H1 (cell line): ENCODE data around the gene HSPA1L. TPM values are rescaled to one million over a fixed set of nuclear protein-coding genes. Genes with fewer than 3 reads are reported as not detected.

Experiments
- CTCF ChIA-PET: fragments of 300-600 bp; sonication (Branson Sonifier 250); formaldehyde crosslinking; loops from one replicate; lab custom pipeline; 2021; ENCODE audit not compliant: partially characterized antibody; lab: Charles Lee
- POLR2A ChIA-PET: fragments of 300-600 bp; sonication (Branson Sonifier 250); formaldehyde crosslinking; loops from one replicate; lab custom pipeline; 2021; ENCODE audit warnings: inconsistent platforms; ENCODE audit not compliant: partially characterized antibody; lab: Charles Lee
- DNase-seq, 2 experiments: peaks; one replicate each; pipeline versions ENCODE4 v3.0.0 to v3.0.0-alpha.2; 2010 to 2022; ENCODE audit warnings: low spot score in 2 of 2, low read depth in 1 of 2, mixed read lengths in 1 of 2
- FAIRE-seq: peaks from 2 replicates; lab custom pipeline; 2011; peaks lifted over from hg19 to GRCh38; lab: Jason Lieb, UNC
- H2AFZ ChIP-seq: 2 replicates; pipeline ENCODE4 v1.8.1; 2012; ENCODE audit warnings: low read length, inconsistent platforms
- H2AK5ac ChIP-seq: 2 replicates; pipeline ENCODE4 v1.6.1; 2013; ENCODE audit warnings: low read depth, low read length
- H2BK120ac ChIP-seq: replicated peaks from 2 replicates; pipeline ENCODE3; 2013; ENCODE audit warnings: low read depth, low read length, inconsistent platforms
- H2BK12ac ChIP-seq: 2 replicates; pipeline ENCODE4 v1.6.1; 2013; ENCODE audit warnings: low read depth, low read length
- H2BK15ac ChIP-seq: 2 replicates; pipeline ENCODE4 v1.6.1; 2013; ENCODE audit warnings: low read length
- H2BK20ac ChIP-seq: 2 replicates; pipeline ENCODE4 v1.6.1; 2013; ENCODE audit warnings: low read length
- H2BK5ac ChIP-seq: 2 replicates; pipeline ENCODE4 v1.6.1; 2013; ENCODE audit warnings: low read depth, low read length
- H3K14ac ChIP-seq: 2 replicates; pipeline ENCODE4 v1.6.1; 2013; ENCODE audit warnings: inconsistent platforms; ENCODE audit not compliant: insufficient read length
- H3K18ac ChIP-seq: 2 replicates; pipeline ENCODE4 v1.6.1; 2013; ENCODE audit warnings: low read length; ENCODE audit errors: extremely low read depth
- H3K23ac ChIP-seq: 2 replicates; pipeline ENCODE4 v1.6.1; 2013; ENCODE audit warnings: inconsistent platforms; ENCODE audit not compliant: insufficient read length
- H3K23me2 ChIP-seq: 2 replicates; pipeline ENCODE4 v1.6.1; 2013; ENCODE audit warnings: low read depth, low read length
- H3K27ac ChIP-seq: 2 replicates; pipeline ENCODE4 v1.6.1; 2011; ENCODE audit warnings: low read depth, low read length, inconsistent platforms
- H3K27me3 ChIP-seq, 4 experiments: replicated peaks in 1 of 4; 1 replicate in 1 of 4; 2 replicates in 3 of 4; pipeline versions ENCODE4 v1.6.1 to v1.8.1; 2011 to 2013; ENCODE audit warnings: low read length in 3 of 4, mild to moderate bottlenecking in 3 of 4, inconsistent platforms in 2 of 4, mixed read lengths in 2 of 4, moderate library complexity in 1 of 4; ENCODE audit not compliant: control insufficient read depth in 3 of 4, insufficient read depth in 3 of 4; ENCODE audit errors: extremely low read depth in 1 of 4
- H3K36me3 ChIP-seq, 4 experiments: 2 replicates each; pipeline versions ENCODE4 v1.6.1 to v1.8.1; 2011 to 2013; ENCODE audit warnings: mild to moderate bottlenecking in 4 of 4, low read length in 3 of 4, moderate library complexity in 2 of 4, control low read depth in 1 of 4, inconsistent platforms in 1 of 4; ENCODE audit not compliant: insufficient read depth in 4 of 4, control insufficient read depth in 2 of 4
- H3K4ac ChIP-seq: replicated peaks from 2 replicates; pipeline ENCODE3; 2013; ENCODE audit warnings: low read length, low read depth, mixed read lengths, inconsistent platforms; ENCODE audit not compliant: insufficient read length
- H3K4me1 ChIP-seq, 4 experiments: replicated peaks in 1 of 4; 1 replicate in 1 of 4; 2 replicates in 3 of 4; pipeline versions ENCODE4 v1.6.1 to v1.8.1; 2011 to 2013; ENCODE audit warnings: low read length in 3 of 4, inconsistent platforms in 2 of 4, mixed read lengths in 1 of 4; ENCODE audit not compliant: insufficient read depth in 4 of 4, control insufficient read depth in 3 of 4
- H3K4me2 ChIP-seq, 2 experiments: 2 replicates each; pipeline versions ENCODE4 v1.6.1 to v1.8.1; 2011 to 2013; ENCODE audit warnings: low read depth in 2 of 2, low read length in 2 of 2, control low read depth in 1 of 2, inconsistent platforms in 1 of 2, mild to moderate bottlenecking in 1 of 2; ENCODE audit not compliant: insufficient read depth in 1 of 2
- H3K4me3 ChIP-seq, 4 experiments: fragments of 200-600, 300-600 bp in 1 of 4; sonication (generic), shearing (Covaris generic), sonication (Bioruptor Twin) in 1 of 4; 2 replicates each; pipeline versions ENCODE4 v1.5.1 to v1.8.1; 2011 to 2016; ENCODE audit warnings: low read length in 4 of 4, low read depth in 3 of 4, control low read depth in 2 of 4, inconsistent platforms in 2 of 4, mild to moderate bottlenecking in 2 of 4, mixed read lengths in 1 of 4, moderate library complexity in 1 of 4; ENCODE audit not compliant: insufficient read depth in 2 of 4; ENCODE audit errors: extremely low read depth in 1 of 4
- H3K56ac ChIP-seq: replicated peaks from 2 replicates; pipeline ENCODE3; 2013; ENCODE audit warnings: low read depth, mild to moderate bottlenecking, mixed read lengths, low read length, inconsistent platforms; ENCODE audit not compliant: insufficient read length
- H3K79me1 ChIP-seq: 2 replicates; pipeline ENCODE4 v1.6.1; 2013; ENCODE audit warnings: low read depth, low read length, control low read depth
- H3K79me2 ChIP-seq, 2 experiments: 2 replicates each; pipeline versions ENCODE4 v1.6.1 to v1.8.1; 2012 to 2013; ENCODE audit warnings: low read length in 2 of 2, mild to moderate bottlenecking in 2 of 2, inconsistent platforms in 1 of 2; ENCODE audit not compliant: insufficient read depth in 2 of 2, control insufficient read depth in 1 of 2
- H3K9ac ChIP-seq, 4 experiments: replicated peaks in 1 of 4; 1 replicate in 1 of 4; 2 replicates in 3 of 4; pipeline versions ENCODE4 v1.6.1 to v1.8.1; 2011 to 2013; ENCODE audit warnings: low read depth in 3 of 4, low read length in 3 of 4, control low read depth in 2 of 4, mild to moderate bottlenecking in 2 of 4, moderate library complexity in 2 of 4, inconsistent platforms in 1 of 4; ENCODE audit errors: extremely low read depth in 1 of 4
- H3K9me3 ChIP-seq, 2 experiments: 2 replicates each; pipeline versions ENCODE4 v1.6.1 to v1.8.1; 2012 to 2013; ENCODE audit warnings: mild to moderate bottlenecking in 2 of 2, moderate library complexity in 2 of 2, control low read depth in 1 of 2, inconsistent platforms in 1 of 2, low read depth in 1 of 2, low read length in 1 of 2, mixed read lengths in 1 of 2; ENCODE audit not compliant: insufficient read depth in 2 of 2
- H4K20me1 ChIP-seq, 2 experiments: replicated peaks in 1 of 2; 2 replicates each; pipeline versions ENCODE3 to v1.8.1; 2011 to 2013; ENCODE audit warnings: inconsistent platforms in 2 of 2, low read length in 2 of 2, mild to moderate bottlenecking in 1 of 2; ENCODE audit not compliant: insufficient read depth in 2 of 2, control insufficient read depth in 1 of 2
- H4K5ac ChIP-seq: 2 replicates; pipeline ENCODE4 v1.6.1; 2013; ENCODE audit warnings: low read length, low read depth, mixed read lengths, inconsistent platforms; ENCODE audit not compliant: insufficient read length
- H4K8ac ChIP-seq: 2 replicates; pipeline ENCODE4 v1.8.0; 2013; ENCODE audit warnings: mild to moderate bottlenecking, moderate library complexity, low read length, inconsistent platforms; ENCODE audit not compliant: insufficient read depth; ENCODE audit errors: extremely low read depth
- H4K91ac ChIP-seq: replicated peaks from 2 replicates; pipeline ENCODE3; 2013; ENCODE audit warnings: low read length, mixed read lengths, inconsistent platforms; ENCODE audit not compliant: insufficient read length
- EZH2 ChIP-seq: fragments of 200-600 bp; sonication (generic); IDR thresholded peaks from 2 replicates; pipeline ENCODE4 v1.7.1; 2012; ENCODE audit warnings: low read depth, mild to moderate bottlenecking, moderate library complexity, low read length, inconsistent platforms; ENCODE audit not compliant: severe bottlenecking
- HDAC2 ChIP-seq, 2 experiments: fragments of 300-600 bp in 1 of 2; sonication (generic) in 1 of 2; IDR thresholded peaks; 2 replicates each; pipeline ENCODE4 v1.6.1; 2011 to 2012; ENCODE audit warnings: low read depth in 2 of 2, low read length in 2 of 2, mild to moderate bottlenecking in 2 of 2, moderate library complexity in 2 of 2, borderline replicate concordance in 1 of 2, inconsistent platforms in 1 of 2
- KDM1A ChIP-seq: fragments of 200-600, 300-600 bp; sonication (generic); IDR thresholded peaks from 2 replicates; pipeline ENCODE4 v1.7.1; 2016; ENCODE audit warnings: mild to moderate bottlenecking, low read length, borderline replicate concordance
- NRF1 ChIP-seq: IDR thresholded peaks from 2 replicates; pipeline ENCODE4 v1.6.1; 2011; ENCODE audit warnings: mild to moderate bottlenecking, low read depth, low read length, improper control_type of control experiment
- PHF8 ChIP-seq: fragments of 200-600 bp; sonication (generic); conservative IDR thresholded peaks from 2 replicates; pipeline ENCODE4 v1.7.1; 2012; ENCODE audit warnings: low read depth, mild to moderate bottlenecking, inconsistent platforms, low read length, moderate library complexity
- POLR2A ChIP-seq, 2 experiments: IDR thresholded peaks; 1 replicate in 1 of 2; 2 replicates in 1 of 2; pipeline ENCODE4 v1.6.1; 2011; ENCODE audit warnings: low read depth in 2 of 2, low read length in 2 of 2, mild to moderate bottlenecking in 2 of 2; ENCODE audit errors: control extremely low read depth in 1 of 2
- RNF2 ChIP-seq: fragments of 200-900, 300-1000 bp; sonication (generic); IDR thresholded peaks from 2 replicates; pipeline ENCODE4 v1.7.1; 2016; ENCODE audit warnings: borderline replicate concordance, low read depth, mild to moderate bottlenecking, antibody characterized with exemption, low read length; ENCODE audit not compliant: poor library complexity, severe bottlenecking; ENCODE audit errors: missing control alignments
- TAF7 ChIP-seq: optimal IDR thresholded peaks from 2 replicates; pipeline ENCODE3; 2011; ENCODE audit warnings: low read depth, mild to moderate bottlenecking, inconsistent platforms, low read length, moderate library complexity, borderline replicate concordance
- YY1 ChIP-seq: IDR thresholded peaks from 2 replicates; pipeline ENCODE4 v1.6.1; 2011; ENCODE audit warnings: low read depth, mild to moderate bottlenecking, low read length
- WGBS, 2 experiments: shearing (Covaris generic) in 1 of 2; methylation state at CpG; one replicate each; pipeline versions ENCODE4 v1.1.6 to v1.1.7; 2013 to 2015; ENCODE audit warnings: low lambda C conversion rate in 2 of 2, mixed read lengths in 2 of 2, inconsistent platforms in 1 of 2, low coverage in 1 of 2, missing lambda C conversion rate in 1 of 2; ENCODE audit not compliant: insufficient replicate concordance in 2 of 2, insufficient coverage in 1 of 2, insufficient read length in 1 of 2; ENCODE audit errors: extremely low coverage in 1 of 2, missing lambda C conversion rate in 1 of 2; 5-methylcytosine and 5-hydroxymethylcytosine counted together
- polyA plus RNA-seq, 7 experiments: library from polyadenylated mRNA; depleted of rRNA in 3 of 7; stranded (reverse) in 5 of 7; unstranded in 2 of 7; fragments of >200 nt in 5 of 7; fragments of 200-250 nt in 2 of 7; gene quantifications; 1 replicate in 5 of 7; 2 replicates in 1 of 7; 4 replicates in 1 of 7; pipeline versions ENCODE4 v1.2.1 to v1.2.3, GENCODE V29; 2011 to 2013; ENCODE audit warnings: missing spikeins in 2 of 7, mixed read lengths in 2 of 7
- total RNA-seq: library from RNA; stranded (reverse); fragmentation: NEBNext Ultra II Directional; extraction: Animal tissue kit (Norgen Biotek cat#: 25700); gene quantifications from 2 replicates; pipeline ENCODE4 v1.2.1, GENCODE V29; 2021
- TF ChIP-seq, protein P1 (sequence below): IDR thresholded peaks from 2 replicates; pipeline ENCODE4 v1.6.1; 2011; ENCODE audit warnings: low read length, improper control_type of control experiment
- TF ChIP-seq, protein P2 (sequence below): IDR thresholded peaks from 2 replicates; pipeline ENCODE4 v1.6.1; 2012; ENCODE audit warnings: inconsistent platforms

The HSPA1L gene
- total and polyA plus RNA-seq, 2 of the 8 experiments (the other 6 are each of a cell fraction or from before 2014, with no cell fraction given) = 1.00 to 1.9 TPM

DNA sequence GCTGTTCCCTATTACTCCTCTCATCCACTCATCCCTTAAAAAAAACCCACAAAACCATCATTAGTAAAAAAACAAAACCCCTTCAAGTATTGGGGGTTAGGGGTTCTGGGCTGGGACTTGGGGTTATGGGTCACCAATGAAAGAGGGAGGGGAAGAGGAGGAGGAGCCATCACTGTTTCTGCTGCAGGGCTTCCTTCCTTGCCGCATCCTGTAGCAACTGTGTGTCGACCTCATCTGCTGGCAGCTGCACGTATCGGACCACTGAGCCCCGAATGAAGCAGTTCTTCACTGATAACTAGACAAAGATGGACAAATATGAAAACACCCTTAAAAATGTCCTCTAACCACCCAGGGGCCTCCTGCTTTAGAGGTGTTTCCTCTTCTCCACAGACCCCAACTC is 17.5 kb downstream of the HSPA1L start:
- H3K18ac ChIP-seq = no peak overlapping the region
- no peak overlapping the region for H3K4me3 ChIP-seq
- FAIRE-seq = no peak
- H3K4ac ChIP-seq = no peak overlapping the region
- H3K79me2 ChIP-seq = peaks cover 0 to 19% of the 10 kb centered on the region in 2 experiments; a peak in 2 of 4 replicates
- ChIA-PET CTCF (interaction anchor here (0.7 to 5.9 kb wide), 6 partner anchors 8 to 34 kb away, joined by 3 to 28 read pairs (median 4); partner anchors contain the start of genes HSPA1A, HSPA1L and LSM2), POLR2A (interaction anchor here (0.9 to 7.6 kb wide), 6 partner anchors 8 to 71 kb away, joined by 3 to 81 read pairs (median 15); partner anchors contain the start of genes HSPA1A, HSPA1L and LSM2)
- no peak overlapping the region for H2BK120ac ChIP-seq
- H3K36me3 ChIP-seq = peaks cover 2 to 26% (median 13%) of the 10 kb centered on the region in 4 experiments; a peak in 5 of 8 replicates
- H2BK12ac ChIP-seq = no peak overlapping the region
- H2AK5ac ChIP-seq = no peak overlapping the region
- peaks cover 5% of the 10 kb centered on the region; the same call in 1 of the 2 replicates for H3K23me2 ChIP-seq
- no peak for DNase-seq
- peaks cover 1 to 2% of the 10 kb centered on the region in 2 experiments for H4K20me1 ChIP-seq
- H3K79me1 ChIP-seq = peaks cover 3% of the 10 kb centered on the region; the same call in 1 of the 2 replicates
- H3K4me1 ChIP-seq = peaks cover 0 to 2% (median under 1%) of the 10 kb centered on the region in 4 experiments; a peak in 3 of 7 replicates
- H4K91ac ChIP-seq = no peak overlapping the region
- H2BK15ac ChIP-seq = no peak overlapping the region
- H4K8ac ChIP-seq = no peak overlapping the region
- no peaks in the 10 kb centered on the region for H3K27me3 ChIP-seq
- no peak overlapping the region for H3K9ac ChIP-seq
- no peak overlapping the region for H3K56ac ChIP-seq
- H4K5ac ChIP-seq = no peak overlapping the region
- no peak overlapping the region for H3K14ac ChIP-seq
- H3K4me2 ChIP-seq = no peak overlapping the region
- no peak overlapping the region for H2BK5ac ChIP-seq
- no peak overlapping the region for H3K27ac ChIP-seq
- no peak overlapping the region for H2AFZ ChIP-seq
- 92% methylated on average over 5 of the region's 5 CpGs; no CpG with 5 or more reads in 1 of the 2 experiments for WGBS, 2 experiments
- H3K23ac ChIP-seq = no peak overlapping the region
- H3K9me3 ChIP-seq = no peaks in the 10 kb centered on the region
- no peak overlapping the region for H2BK20ac ChIP-seq
- no peak for TF ChIP-seq KDM1A
- TF ChIP-seq HDAC2 (IDR thresholded peaks at IDR 0.05; ENCODE audit: borderline replicate concordance in 1 of 2, low read depth in 2 of 2, low read length in 2 of 2) = no peak
- no peak for TF ChIP-seq EZH2
- no peak for TF ChIP-seq PHF8
- TF ChIP-seq, protein P1, sequence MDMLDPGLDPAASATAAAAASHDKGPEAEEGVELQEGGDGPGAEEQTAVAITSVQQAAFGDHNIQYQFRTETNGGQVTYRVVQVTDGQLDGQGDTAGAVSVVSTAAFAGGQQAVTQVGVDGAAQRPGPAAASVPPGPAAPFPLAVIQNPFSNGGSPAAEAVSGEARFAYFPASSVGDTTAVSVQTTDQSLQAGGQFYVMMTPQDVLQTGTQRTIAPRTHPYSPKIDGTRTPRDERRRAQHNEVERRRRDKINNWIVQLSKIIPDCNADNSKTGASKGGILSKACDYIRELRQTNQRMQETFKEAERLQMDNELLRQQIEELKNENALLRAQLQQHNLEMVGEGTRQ = no peak
- no peak for TF ChIP-seq RNF2
- no peak for TF ChIP-seq YY1
- TF ChIP-seq POLR2A (IDR thresholded peaks at IDR 0.05; ENCODE audit: control extremely low read depth in 1 of 2, low read depth in 2 of 2, low read length in 2 of 2) = no peak
- TF ChIP-seq, protein P2, sequence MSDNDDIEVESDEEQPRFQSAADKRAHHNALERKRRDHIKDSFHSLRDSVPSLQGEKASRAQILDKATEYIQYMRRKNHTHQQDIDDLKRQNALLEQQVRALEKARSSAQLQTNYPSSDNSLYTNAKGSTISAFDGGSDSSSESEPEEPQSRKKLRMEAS = no peak
- no peak for TF ChIP-seq TAF7
- no peak for TF ChIP-seq NRF1
